Endometrial microvascular endothelial cells (primary cell): ENCODE data around the gene CCDC183. TPM values are rescaled to one million over a fixed set of nuclear protein-coding genes. Genes with fewer than 3 reads are reported as not detected.
"Not testable (repeated sequence)": the region's sequence is repeated elsewhere in the genome, so short reads cannot be mapped to it uniquely, and the experiment has no call there.

Source experiments
- in situ Hi-C: cut with HindIII; loops from 2 replicates; pipeline ENCODE4 v1.10.0; 2017; ENCODE audit warnings: low sequenced_read_pairs, low pct_unique_long_range_greater_than_20kb; ENCODE audit errors: inconsistent ontology term
- total RNA-seq: library from RNA; depleted of rRNA; stranded (reverse); fragments of >200 nt; gene quantifications from one replicate; pipeline ENCODE4 v1.2.3, GENCODE V29; 2015; ENCODE audit errors: inconsistent ontology term

CCDC183 gene
- total RNA-seq, 1 donor from 2014 or later, result not detected

DNA sequence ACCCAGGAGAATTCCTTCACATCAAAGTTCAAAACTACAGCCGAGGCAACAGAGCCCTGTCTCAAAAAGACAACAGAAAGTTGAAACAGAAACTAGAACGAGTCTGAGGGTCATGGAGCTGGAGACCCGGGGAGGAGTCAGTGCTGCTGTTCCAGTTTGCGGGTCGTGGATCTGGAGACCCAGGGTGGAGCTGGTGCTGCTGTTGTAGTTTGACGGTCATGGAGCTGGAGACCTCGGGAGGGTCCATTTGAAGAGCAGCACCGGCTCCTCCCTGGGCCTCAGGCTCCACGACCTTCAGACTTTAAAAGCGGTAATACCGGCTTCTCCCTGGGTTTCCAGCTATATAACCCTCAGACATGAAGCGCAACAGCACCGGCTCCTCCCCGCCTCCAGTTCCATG lies 18.8 kb upstream of the CCDC183 start:
- in situ Hi-C loops, result no loop called here

DNA sequence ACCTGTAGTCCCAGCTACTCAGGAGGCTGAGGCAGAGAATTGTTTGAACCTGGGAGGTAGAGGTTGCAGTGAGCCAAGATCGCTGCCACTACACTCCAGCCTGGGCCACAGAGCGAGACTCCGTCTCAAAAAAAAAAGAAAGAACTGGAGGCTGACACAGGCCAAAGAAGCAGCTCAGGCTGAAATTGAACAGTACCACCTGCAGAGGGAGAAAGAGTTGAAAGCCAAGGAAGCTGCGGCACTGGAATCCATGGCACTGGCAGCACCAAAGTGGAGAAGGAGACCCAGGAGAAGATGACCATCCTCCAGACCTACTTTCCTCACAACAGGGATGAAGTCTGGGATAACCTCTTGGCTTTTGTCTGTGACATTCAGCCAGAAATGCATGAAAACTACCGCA lies 16.3 kb upstream of the CCDC183 start:
- in situ Hi-C loops, result no loop called here

DNA sequence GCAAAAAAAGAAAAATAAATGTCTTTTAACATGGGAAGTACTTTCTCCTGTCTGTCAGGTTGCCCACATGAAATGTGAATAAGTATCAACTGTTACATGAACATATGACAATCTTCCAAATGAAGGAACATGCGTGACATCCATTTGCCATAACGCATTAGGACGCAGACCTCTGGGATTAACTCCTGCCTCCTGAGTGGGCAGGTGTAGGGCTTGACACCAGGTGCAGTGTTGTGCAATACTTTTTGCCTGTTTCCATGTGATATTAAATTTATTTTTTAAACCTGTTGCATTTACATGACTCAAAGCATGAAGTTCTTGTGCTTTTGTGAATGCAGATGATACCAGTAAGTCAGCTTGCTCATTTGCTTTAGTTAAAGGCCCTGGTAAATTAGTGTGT lies 13.7 kb upstream of the CCDC183 start:
- in situ Hi-C loops, result no loop called here

DNA sequence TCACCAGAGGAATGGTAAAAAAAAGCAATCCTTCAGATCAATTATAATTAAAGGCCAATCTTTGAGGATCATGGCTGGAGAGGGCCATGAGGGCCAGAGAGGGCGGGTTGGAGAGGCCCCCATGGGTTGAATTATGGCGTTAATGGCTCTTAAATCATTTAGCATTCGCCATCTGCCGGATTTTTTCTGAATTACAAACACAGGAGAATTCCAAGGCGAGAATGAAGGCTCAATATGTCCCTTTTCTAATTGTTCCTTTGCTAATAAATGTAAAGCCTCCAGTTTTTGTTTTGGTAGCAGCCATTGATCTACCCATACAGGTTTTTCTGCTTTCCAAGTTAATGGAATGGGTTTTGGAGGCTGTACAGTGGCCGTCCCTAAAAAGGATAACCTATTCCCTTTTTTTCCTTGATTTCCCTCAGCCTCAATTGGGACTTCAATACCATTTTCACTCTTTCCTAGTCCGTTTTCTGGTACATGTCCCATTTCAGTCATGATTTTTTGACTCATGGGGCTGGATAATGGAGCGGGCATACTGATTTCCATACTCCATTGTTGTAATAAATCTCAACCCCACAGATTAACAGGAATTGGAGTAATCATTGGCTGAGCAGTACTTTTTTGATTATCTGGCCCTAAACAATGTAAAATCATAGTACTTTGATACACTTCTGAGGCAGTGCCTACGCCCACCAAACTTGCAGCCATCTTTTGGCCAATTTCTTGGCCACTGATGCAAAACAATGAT lies 11.7 kb upstream of the CCDC183 start:
- in situ Hi-C loops, result no loop called here

DNA sequence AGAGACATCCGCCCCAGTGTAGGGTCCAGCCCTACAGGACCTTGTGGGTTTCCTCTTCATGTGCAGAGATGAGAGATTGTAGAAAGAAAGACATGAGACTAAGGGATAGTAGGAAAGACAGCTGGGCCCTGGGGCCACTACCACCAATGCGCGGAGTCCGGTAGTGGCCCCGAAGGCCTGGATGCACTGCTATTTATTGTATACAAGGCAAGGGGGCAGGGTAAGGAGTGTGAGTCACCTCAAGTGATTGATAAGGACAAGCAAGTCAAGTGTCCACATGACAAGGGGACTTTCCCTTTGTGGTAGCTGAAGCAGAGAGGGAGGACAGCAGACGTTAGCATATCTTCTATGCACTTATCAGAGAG lies 11.2 kb upstream of the CCDC183 start:
- in situ Hi-C loops, result no loop called here

DNA sequence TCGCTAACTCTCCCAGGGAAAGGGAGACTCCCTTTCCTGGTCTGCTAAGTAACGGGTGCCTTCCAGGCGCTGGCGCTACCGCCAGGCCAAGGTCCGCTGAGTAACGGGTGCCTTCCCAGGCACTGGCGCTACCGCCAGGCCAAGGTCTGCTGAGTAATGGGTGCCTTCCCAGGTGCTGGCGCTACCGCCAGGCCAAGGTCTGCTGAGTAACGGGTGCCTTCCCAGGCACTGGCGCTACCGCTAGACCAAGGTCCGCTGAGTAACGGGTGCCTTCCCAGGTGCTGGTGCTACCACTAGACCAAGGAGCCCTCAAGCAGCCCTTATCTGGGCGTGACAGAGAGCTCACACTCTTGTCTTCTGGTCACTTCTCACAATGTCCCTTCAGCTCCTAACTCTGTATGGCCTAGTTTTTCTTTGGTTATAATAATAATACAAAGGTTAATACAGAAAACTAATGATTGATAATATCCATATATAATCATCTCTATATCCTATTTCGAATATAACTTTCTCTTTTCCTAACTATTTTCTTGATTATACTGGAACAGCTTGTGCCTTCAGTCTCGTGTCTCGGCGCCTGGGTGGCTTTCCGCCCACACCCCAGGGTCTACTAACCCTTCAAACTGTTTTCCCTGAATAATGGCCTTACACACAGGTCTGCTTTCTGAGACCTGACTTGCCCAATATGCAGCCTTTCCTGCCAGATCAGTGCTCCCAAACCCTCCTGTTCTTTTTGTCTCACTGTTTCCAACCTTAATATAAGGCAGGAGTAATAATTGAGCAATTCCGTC lies 10.4 kb upstream of the CCDC183 start:
- in situ Hi-C loops, result not testable (repeated sequence)

DNA sequence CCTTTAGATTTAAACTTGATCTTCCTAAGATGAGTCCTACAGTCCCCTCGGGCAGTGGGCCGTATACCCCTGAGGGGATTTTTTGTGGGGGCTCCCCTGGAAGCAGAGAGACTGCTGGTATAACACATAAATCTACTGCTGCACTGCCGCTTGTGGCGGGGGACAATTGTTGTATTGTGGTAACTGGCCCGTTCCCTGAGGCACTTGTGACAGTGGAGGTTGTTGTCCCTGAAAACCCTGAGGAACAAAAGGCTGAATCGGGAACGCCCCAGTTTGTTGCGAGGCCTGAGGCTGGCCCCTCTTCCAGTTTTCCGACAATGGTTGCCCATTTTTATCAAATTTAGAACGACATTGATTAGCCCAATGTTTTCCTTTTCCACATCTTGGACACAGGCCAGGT lies 9.7 kb upstream of the CCDC183 start:
- in situ Hi-C loops, result no loop called here

DNA sequence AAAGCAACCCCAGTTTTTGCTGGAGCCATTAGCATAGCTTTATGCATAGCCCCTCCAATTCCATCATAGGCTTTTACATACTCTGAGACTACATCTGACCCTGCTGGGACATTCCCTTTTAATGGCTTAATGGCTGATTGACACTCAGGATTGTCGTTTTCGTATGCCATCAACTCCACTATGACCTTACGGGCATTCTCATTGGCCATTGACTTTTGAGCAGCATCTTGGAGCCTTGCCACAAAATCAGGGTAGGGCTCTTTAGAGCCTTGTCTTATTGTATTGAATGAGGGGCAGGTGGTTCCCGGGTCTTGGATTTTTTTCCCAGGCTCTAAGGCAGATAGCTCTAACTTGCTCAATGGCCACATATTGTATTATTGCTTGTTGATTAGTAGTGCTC lies 9.2 kb upstream of the CCDC183 start:
- in situ Hi-C loops, result not testable (repeated sequence)

DNA sequence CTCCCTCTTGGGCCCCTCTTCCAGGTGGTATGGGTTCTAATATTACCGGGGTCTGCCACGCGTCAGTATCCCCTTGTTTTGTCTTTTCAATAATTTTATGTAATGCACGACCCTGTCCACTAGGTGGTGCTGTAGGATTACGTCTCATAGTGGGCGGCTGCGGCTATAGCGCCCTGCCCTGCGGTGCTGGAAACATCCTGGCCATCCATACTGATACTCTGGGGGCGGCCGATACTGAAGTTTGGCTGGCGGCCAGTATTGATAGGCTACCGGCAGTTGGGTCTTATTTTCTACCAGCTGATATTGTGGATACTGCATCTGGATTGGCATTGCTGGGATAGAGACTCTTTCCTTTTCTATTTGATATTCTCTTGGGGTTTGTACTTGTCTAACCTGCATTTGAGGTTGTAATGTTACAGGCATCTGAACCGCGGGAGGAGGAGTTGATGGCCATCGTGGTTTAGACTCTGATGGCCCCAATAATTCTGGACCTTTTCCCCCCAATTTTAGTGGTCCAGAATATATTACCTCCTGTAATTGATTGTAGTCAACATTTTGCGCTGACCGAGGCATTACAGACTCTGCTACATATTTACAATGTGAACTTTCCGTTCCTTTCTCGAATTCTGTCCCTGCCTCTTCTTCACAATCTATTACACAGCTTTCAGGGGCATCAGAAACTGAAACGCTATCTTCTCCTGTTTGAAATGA lies 8.3 kb upstream of the CCDC183 start:
- in situ Hi-C loops, result no loop called here

DNA sequence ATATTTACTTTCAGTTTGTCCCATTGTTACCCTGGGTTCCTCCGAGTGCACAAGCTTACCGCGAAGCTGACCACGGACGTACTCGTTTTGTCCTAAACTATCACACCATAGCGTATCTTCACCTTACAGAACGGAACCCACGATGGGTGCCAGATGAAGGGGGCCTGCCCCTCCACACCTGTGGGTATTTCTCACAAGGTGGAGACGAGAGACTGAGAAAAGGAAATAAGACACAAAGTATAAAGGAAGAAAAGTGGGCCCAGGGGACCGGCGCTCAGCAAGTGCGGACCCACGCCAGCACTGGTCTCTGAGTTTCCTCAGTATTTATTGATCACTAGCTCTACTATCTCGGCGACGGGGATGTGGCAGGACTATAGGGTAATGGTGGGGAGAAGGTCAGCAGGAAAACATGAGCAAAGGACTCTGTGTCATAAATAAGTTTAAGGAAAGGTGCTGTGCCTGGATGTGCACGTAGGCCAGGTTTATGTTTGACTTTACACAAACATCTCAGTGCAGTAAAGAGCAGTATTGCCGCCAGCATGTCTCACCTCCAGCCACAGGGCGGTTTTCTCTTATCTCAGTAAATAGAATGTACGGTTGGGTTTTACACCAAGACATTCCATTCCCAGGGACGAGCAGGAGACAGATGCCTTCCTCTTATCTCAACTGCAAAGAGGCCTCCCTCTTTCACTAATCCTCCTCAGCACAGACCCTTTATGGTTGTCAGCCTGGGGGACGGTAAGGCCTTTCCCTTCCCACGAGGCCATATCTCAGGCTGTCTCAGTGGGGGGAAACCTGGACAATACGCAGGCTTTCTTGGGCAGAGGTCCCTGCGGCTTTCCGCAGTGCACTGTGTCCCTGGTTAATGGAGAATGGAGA lies 7.3 kb upstream of the CCDC183 start:
- in situ Hi-C loops, result not testable (repeated sequence)

DNA sequence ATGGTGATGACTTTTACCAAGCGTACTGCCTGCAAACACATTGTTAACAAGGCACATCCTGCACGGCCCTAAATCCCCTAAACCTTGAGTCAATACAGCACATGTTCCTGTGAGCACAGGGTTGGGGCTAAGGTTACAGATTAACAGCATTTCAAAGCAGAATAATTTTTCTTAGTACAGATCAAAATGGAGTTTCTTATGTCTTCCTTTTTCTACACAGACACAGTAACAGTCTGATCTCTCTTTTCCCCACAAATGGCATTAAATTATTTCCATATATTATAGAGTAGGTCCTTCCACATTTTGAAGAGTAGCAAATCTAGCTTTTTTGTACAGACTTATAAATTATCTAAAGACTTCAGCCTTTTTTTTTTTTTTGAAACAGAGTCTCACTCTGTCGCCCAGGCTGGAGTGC lies 6.6 kb upstream of the CCDC183 start:
- in situ Hi-C loops, result no loop called here

DNA sequence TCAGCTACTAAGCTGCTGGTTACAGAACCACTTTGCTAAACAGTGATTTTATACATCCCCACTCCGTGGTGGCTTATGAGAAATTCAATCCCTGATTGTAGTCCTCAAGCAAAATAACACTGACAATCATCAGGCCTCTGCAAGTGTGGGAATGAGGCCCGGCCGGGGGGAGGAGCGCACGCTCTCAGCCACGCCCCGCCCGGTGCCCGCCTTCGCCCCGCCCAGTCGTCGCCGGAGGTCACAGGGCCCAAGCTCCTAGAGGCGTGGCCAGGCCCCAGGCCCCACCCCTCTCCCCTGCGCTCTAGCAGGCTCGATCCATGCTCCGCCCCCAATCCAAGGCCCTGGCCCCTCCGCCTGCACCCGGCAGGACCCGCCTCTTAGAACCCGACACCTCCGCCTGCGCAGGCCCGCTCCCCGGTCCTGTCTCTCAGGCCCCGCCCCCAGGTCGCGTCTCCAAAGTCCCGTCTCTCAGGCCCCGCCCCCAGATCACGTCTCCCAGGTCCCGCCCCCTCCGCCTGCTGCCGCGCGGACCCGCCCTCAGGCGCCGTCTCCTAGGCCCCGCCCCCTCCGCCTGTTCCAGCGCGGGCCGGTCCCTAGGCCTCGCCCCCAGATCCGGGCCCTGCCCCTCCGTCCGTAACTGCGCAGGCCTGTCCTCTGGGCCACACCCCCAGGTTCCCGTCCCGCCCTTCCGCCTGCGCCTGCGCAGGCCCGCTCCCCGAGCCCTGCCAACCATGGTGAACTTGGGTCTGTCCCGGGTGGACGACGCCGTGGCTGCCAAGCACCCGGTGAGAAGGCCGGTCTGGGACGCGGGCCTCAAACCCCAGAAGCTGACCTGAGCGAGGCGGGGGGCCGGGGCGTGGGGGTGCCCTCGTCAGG lies 5.3 kb upstream of the CCDC183 start, which contains the start of gene TMEM141:
Gene TMEM141, plus strand, starts transcription at position 705 of the 876 bp plus-strand sequence. Its CDS starts 27 bp downstream, at position 732.
- in situ Hi-C loops, result no loop called here

DNA sequence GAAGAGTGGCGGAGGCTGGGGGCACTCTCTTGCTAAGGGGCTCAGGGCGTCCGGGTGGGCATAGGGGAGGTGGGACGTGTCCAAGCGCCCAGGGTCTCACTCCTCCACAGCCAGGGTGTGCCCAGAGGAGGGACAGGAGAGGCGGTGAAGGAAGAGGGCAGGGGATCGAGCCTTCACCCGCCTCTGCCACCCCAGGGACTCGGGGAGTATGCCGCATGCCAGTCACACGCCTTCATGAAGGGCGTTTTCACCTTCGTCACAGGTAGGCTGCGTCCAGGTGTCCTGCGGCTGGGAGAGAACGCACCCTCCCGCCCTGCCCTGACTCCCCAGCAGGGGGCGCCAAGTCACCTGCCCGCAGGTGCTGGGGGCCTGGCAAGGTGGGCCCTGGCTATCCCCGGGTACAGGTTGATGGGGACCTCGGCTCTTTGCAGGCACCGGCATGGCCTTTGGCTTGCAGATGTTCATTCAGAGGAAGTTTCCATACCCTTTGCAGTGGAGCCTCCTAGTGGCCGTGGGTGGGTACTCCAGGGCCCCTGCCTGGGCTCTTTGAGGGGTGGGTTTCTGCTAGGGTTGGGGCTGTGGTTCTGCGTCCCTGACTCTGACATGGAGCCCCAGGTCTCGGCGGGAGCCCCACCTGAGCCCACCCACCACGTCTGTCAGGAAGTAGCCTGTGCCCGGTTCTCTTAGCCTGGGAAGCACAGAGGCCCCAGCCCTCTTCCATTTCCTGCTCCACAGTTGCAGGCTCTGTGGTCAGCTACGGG lies 4.4 kb upstream of the CCDC183 start:
- in situ Hi-C loops, result no loop called here

DNA sequence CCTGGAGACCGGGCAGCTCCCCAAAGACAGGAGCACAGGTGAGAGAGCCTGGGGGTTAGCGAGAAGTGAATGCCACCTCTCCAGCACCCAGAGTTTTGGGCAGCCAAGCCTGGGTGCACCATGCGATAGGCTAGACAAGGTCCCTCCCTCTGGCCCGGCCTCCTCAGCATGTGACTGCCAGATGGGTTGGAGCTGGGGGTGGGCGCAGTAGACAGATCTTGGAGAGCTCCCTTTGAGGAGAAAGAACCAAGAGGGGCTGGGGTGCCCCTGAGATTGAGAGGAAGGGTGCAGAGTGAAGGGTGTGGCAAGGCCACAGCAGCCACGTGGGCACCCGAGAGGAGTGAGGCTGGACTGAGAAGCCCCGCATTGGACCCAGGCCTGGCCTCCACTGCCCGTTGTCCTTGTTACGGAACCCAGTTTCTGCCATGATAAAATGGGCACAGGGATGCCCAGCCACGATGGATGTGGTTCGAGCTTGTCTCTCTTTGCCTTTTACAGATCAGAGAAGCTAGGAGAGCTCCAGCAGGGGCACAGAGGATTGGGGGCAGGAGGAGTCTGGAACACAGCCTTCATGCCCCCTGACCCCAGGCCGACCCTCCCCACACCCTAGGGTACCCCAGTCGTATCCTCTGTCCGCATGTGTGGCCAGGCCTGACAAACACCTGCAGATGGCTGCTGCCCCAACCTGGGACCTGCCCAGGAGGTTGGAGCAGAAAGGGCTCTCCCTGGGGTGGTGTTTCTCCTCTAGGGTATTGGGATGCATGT lies 3.6 kb upstream of the CCDC183 start:
- in situ Hi-C loops, result no loop called here

DNA sequence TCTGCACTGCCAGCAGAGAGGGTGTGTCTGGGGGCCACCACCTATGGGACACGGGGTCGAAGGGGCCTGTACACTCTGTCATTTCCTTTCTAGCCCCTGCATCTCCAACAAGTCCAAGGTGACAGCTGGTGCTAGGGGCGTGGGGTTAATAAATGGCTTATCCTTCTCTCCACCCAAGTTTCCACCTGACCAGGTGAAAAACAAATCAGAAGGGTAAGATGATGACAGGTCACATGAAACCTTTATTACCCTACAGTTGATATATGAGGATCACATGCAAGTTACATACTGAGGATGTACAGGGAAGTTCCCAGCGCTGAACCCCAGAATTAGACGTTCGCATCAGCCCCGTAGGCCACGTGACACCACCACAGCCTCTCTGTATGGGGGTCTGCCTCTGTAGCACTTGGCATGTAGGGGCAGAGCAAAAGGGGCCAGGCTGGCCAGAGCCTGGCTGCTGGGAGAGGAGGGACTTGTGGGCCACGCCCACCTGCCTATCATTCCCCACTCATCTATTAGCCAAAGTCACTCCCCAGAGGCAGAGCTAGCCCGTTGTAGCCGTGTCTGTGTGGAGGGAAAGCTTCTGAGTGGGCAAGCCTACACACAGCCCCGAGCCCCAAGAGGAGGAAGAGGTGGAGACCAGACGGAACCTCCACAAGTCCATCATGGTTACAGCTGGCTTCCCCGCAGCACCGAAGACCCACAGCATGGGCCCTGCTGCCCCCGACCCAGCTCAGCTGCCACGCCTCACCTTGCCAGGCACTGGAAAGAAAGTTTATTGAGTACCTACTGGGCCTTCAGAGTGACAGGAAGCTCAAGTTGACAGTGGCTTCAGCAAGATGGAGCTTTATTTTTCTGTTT lies 2.8 kb upstream of the CCDC183 start:
- in situ Hi-C loops, result no loop called here
